IMR-90 (cell line): Measurements from ENCODE around the gene ETV3L.

Experiments
- CTCF ChIP-seq: conservative IDR thresholded peaks from 2 replicates; pipeline ENCODE4 v1.5.1; 2012; ENCODE audit warnings: mild to moderate bottlenecking, low read depth, low read length, improper control_type of control experiment
- RFX5 ChIP-seq: IDR thresholded peaks from 2 replicates; pipeline ENCODE4 v1.8.0; 2012; ENCODE audit warnings: low read depth, mild to moderate bottlenecking, low read length, moderate library complexity
- TF ChIP-seq, protein P1 (sequence below): fragments of 150-350 bp; IDR thresholded peaks from 2 replicates; pipeline ENCODE4 v1.6.1; 2017; ENCODE audit warnings: mild to moderate bottlenecking, antibody characterized with exemption, low read length, low read depth

GRCh38 chr1:157091186-157091585 lies 8.4 kb downstream of the ETV3L start:
- TF ChIP-seq RFX5 (no peak), CTCF (no peak)
- TF ChIP-seq, protein P1, sequence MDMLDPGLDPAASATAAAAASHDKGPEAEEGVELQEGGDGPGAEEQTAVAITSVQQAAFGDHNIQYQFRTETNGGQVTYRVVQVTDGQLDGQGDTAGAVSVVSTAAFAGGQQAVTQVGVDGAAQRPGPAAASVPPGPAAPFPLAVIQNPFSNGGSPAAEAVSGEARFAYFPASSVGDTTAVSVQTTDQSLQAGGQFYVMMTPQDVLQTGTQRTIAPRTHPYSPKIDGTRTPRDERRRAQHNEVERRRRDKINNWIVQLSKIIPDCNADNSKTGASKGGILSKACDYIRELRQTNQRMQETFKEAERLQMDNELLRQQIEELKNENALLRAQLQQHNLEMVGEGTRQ: no peak
